Measurements from ENCODE around the gene MYBBP1A. TPM values are rescaled to one million over a fixed set of nuclear protein-coding genes. Genes with fewer than 3 reads are reported as not detected.

MYBBP1A gene
- total and polyA plus RNA-seq, 4 donors = 12.2 to 23.3 (median 20.0) TPM

DNA sequence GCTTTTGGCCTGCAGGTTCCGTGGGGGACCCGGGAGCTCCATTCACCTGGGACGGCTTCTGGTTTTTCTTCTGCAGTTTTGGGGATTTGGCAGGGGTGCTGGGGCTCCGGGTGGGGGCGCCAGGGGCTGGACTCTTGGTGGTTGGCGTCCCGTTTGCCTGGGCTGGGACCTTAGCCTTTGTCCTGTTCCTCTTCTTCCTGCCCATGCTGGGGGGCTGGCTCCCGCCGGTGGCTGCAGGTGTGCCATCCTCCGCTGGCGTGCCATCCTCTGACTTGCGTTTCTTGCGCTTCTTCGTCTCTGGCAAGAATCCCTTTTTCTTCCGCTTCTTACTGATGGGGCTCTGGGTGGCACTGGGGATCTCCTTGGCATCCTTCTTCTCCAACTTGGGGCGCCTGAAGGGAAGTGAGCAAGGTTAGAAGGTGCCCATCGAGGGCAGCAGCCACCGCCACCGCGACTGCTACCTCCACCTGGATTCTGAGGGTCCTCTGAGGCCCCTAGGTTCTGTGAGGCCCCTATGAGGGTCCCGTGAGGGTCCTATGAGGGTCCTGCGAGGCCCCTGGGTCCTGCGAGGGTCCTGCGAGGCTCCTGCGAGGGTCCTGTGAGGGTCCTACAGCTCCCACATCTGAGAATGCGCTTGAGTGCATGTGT lies 15.5 kb downstream of the MYBBP1A start:
- Histone ChIP-seq H3K4me1 (ENCODE audit: control insufficient read depth in 4 of 4, insufficient read depth in 4 of 4, low read length in 3 of 4) (peaks cover 0 to 23% (median 2%) of the 10 kb centered on the region in 4 donors), H3K36me3 (ENCODE audit: control insufficient read depth in 4 of 4, insufficient read depth in 3 of 4, low read depth in 1 of 4, low read length in 3 of 4) (peaks cover 8 to 62% (median 22%) of the 10 kb centered on the region in 4 donors), H3K4me3 (ENCODE audit: low read depth in 1 of 3, low read length in 3 of 3) (no peak overlapping the region), H3K9ac (ENCODE audit: low read depth in 1 of 2, low read length in 2 of 2) (no peak overlapping the region), H3K27me3 (ENCODE audit: control insufficient read depth in 4 of 4, insufficient read depth in 4 of 4, low read length in 3 of 4) (no peaks in the 10 kb centered on the region), H3K9me3 (ENCODE audit: control insufficient read depth in 4 of 4, low read length in 3 of 4) (no peaks in the 10 kb centered on the region), H3K27ac (ENCODE audit: low read depth in 1 of 2, low read length in 2 of 2) (no peak overlapping the region)
- WGBS = 96% methylated on average over 26 of the region's 26 CpGs
- TF ChIP-seq RXRA (IDR thresholded peaks at IDR 0.05) = no peak
- TF ChIP-seq, protein P1, sequence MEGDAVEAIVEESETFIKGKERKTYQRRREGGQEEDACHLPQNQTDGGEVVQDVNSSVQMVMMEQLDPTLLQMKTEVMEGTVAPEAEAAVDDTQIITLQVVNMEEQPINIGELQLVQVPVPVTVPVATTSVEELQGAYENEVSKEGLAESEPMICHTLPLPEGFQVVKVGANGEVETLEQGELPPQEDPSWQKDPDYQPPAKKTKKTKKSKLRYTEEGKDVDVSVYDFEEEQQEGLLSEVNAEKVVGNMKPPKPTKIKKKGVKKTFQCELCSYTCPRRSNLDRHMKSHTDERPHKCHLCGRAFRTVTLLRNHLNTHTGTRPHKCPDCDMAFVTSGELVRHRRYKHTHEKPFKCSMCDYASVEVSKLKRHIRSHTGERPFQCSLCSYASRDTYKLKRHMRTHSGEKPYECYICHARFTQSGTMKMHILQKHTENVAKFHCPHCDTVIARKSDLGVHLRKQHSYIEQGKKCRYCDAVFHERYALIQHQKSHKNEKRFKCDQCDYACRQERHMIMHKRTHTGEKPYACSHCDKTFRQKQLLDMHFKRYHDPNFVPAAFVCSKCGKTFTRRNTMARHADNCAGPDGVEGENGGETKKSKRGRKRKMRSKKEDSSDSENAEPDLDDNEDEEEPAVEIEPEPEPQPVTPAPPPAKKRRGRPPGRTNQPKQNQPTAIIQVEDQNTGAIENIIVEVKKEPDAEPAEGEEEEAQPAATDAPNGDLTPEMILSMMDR (IDR thresholded peaks at IDR 0.05; ENCODE audit: low read depth, low read length, missing input control) = no peak
- TF ChIP-seq FOXA2 (IDR thresholded peaks at IDR 0.05) = no peak
- TF ChIP-seq JUND (IDR thresholded peaks at IDR 0.05) = no peak
- TF ChIP-seq TAF1 (conservative IDR thresholded peaks at IDR 0.05) = no peak
- TF ChIP-seq, protein P2, sequence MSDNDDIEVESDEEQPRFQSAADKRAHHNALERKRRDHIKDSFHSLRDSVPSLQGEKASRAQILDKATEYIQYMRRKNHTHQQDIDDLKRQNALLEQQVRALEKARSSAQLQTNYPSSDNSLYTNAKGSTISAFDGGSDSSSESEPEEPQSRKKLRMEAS (IDR thresholded peaks at IDR 0.05) = no peak
- TF ChIP-seq EGR1 (IDR thresholded peaks at IDR 0.05; ENCODE audit: low read depth in 2 of 2) = no peak
- TF ChIP-seq SP1 (IDR thresholded peaks at IDR 0.05) = no peak
- TF ChIP-seq, protein P3, sequence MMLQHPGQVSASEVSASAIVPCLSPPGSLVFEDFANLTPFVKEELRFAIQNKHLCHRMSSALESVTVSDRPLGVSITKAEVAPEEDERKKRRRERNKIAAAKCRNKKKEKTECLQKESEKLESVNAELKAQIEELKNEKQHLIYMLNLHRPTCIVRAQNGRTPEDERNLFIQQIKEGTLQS (IDR thresholded peaks at IDR 0.05) = no peak
- no peak for TF ChIP-seq RAD21 (IDR thresholded peaks at IDR 0.05)
- TF ChIP-seq GABPA (IDR thresholded peaks at IDR 0.05 in 1 of 2, conservative IDR thresholded peaks at IDR 0.05 in 1 of 2) = no peak
- DNase-seq (ENCODE audit: low spot score) = no peak

DNA sequence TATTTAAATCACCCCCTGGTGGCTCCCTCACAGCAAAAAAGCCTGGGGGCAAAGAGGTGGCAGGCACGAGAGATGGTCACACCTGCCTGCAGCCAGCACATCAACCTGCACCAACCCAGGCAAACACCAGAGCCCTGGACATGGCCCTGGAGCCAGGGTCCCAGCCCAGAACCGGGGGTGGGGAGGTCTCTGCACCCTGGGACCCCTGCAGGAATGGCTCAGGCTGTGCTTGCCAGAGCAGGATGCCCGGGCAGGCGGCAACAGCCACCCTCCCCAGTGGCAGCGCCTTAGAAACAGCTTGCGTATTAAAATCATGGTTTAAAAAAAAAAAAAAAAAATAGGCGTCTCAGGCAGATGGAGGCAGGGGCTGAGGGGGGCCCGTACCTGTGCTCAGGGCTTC lies 16.2 kb downstream of the MYBBP1A start:
- no peak for TF ChIP-seq HNF4A (conservative IDR thresholded peaks at IDR 0.05)
- no peak for TF ChIP-seq GABPA (IDR thresholded peaks at IDR 0.05 in 1 of 2, conservative IDR thresholded peaks at IDR 0.05 in 1 of 2)
- TF ChIP-seq, protein P3 (IDR thresholded peaks at IDR 0.05) = no peak
- TF ChIP-seq FOXA2 (IDR thresholded peaks at IDR 0.05) = no peak
- no peak for TF ChIP-seq NR2F2 (IDR thresholded peaks at IDR 0.05)
- TF ChIP-seq, protein P4, sequence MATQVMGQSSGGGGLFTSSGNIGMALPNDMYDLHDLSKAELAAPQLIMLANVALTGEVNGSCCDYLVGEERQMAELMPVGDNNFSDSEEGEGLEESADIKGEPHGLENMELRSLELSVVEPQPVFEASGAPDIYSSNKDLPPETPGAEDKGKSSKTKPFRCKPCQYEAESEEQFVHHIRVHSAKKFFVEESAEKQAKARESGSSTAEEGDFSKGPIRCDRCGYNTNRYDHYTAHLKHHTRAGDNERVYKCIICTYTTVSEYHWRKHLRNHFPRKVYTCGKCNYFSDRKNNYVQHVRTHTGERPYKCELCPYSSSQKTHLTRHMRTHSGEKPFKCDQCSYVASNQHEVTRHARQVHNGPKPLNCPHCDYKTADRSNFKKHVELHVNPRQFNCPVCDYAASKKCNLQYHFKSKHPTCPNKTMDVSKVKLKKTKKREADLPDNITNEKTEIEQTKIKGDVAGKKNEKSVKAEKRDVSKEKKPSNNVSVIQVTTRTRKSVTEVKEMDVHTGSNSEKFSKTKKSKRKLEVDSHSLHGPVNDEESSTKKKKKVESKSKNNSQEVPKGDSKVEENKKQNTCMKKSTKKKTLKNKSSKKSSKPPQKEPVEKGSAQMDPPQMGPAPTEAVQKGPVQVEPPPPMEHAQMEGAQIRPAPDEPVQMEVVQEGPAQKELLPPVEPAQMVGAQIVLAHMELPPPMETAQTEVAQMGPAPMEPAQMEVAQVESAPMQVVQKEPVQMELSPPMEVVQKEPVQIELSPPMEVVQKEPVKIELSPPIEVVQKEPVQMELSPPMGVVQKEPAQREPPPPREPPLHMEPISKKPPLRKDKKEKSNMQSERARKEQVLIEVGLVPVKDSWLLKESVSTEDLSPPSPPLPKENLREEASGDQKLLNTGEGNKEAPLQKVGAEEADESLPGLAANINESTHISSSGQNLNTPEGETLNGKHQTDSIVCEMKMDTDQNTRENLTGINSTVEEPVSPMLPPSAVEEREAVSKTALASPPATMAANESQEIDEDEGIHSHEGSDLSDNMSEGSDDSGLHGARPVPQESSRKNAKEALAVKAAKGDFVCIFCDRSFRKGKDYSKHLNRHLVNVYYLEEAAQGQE (IDR thresholded peaks at IDR 0.05) = no peak
- no peak for TF ChIP-seq FOXA1 (IDR thresholded peaks at IDR 0.05)
- TF ChIP-seq TAF1 (conservative IDR thresholded peaks at IDR 0.05) = no peak
- TF ChIP-seq RAD21 (IDR thresholded peaks at IDR 0.05) = no peak
- TF ChIP-seq SP1 (IDR thresholded peaks at IDR 0.05) = no peak
- no peak for TF ChIP-seq EGR1 (IDR thresholded peaks at IDR 0.05; ENCODE audit: low read depth in 2 of 2)
- TF ChIP-seq, protein P2 (IDR thresholded peaks at IDR 0.05) = no peak
- TF ChIP-seq JUND (IDR thresholded peaks at IDR 0.05) = no peak
- TF ChIP-seq RXRA (IDR thresholded peaks at IDR 0.05) = no peak
- no peak for TF ChIP-seq HNF4G (IDR thresholded peaks at IDR 0.05)
- TF ChIP-seq, protein P1 (IDR thresholded peaks at IDR 0.05; ENCODE audit: low read depth, low read length, missing input control) = no peak
- TF ChIP-seq YY1 (IDR thresholded peaks at IDR 0.05) = no peak
- TF ChIP-seq, protein P5, sequence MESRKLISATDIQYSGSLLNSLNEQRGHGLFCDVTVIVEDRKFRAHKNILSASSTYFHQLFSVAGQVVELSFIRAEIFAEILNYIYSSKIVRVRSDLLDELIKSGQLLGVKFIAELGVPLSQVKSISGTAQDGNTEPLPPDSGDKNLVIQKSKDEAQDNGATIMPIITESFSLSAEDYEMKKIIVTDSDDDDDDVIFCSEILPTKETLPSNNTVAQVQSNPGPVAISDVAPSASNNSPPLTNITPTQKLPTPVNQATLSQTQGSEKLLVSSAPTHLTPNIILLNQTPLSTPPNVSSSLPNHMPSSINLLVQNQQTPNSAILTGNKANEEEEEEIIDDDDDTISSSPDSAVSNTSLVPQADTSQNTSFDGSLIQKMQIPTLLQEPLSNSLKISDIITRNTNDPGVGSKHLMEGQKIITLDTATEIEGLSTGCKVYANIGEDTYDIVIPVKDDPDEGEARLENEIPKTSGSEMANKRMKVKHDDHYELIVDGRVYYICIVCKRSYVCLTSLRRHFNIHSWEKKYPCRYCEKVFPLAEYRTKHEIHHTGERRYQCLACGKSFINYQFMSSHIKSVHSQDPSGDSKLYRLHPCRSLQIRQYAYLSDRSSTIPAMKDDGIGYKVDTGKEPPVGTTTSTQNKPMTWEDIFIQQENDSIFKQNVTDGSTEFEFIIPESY (IDR thresholded peaks at IDR 0.05) = no peak
- peaks cover 8 to 58% (median 21%) of the 10 kb centered on the region in 4 donors for H3K36me3 ChIP-seq (ENCODE audit: control insufficient read depth in 4 of 4, insufficient read depth in 3 of 4, low read depth in 1 of 4, low read length in 3 of 4)
- no peaks in the 10 kb centered on the region for H3K9me3 ChIP-seq (ENCODE audit: control insufficient read depth in 4 of 4, low read length in 3 of 4)
- H3K27ac ChIP-seq (ENCODE audit: low read depth in 1 of 2, low read length in 2 of 2) = no peak overlapping the region
- no peak overlapping the region for H3K9ac ChIP-seq (ENCODE audit: low read depth in 1 of 2, low read length in 2 of 2)
- no peaks in the 10 kb centered on the region for H3K27me3 ChIP-seq (ENCODE audit: control insufficient read depth in 4 of 4, insufficient read depth in 4 of 4, low read length in 3 of 4)
- DNase-seq (ENCODE audit: low spot score) = no peak
- no peak overlapping the region for H3K4me3 ChIP-seq (ENCODE audit: low read depth in 1 of 3, low read length in 3 of 3)
- WGBS = 90% methylated on average over 8 of the region's 8 CpGs
- peaks cover 2 to 30% (median 9%) of the 10 kb centered on the region in 4 donors for H3K4me1 ChIP-seq (ENCODE audit: control insufficient read depth in 4 of 4, insufficient read depth in 4 of 4, low read length in 3 of 4)

Data from liver (tissue), 9 donors.